HG03108 (cell line): ENCODE results near the gene CFAP92.
"Not testable (repeated sequence)": the region's sequence is repeated elsewhere in the genome, so short reads cannot be mapped to it uniquely, and the experiment has no call there.

ENCODE experiments used
- ATAC-seq: cut with Tn5 transposase; IDR thresholded peaks from one replicate; pipeline ENCODE4 v1.9.1; 2021; ENCODE audit warnings: moderate library complexity; ENCODE audit not compliant: unreplicated experiment

CFAP92 gene

GRCh38 chr3:128870347-128870746 is 123.5 kb downstream of the CFAP92 start:
- ATAC-seq, result no peak

GRCh38 chr3:128867200-128868125 is 126.4 kb downstream of the CFAP92 start:
- ATAC-seq, result no peak

DNA sequence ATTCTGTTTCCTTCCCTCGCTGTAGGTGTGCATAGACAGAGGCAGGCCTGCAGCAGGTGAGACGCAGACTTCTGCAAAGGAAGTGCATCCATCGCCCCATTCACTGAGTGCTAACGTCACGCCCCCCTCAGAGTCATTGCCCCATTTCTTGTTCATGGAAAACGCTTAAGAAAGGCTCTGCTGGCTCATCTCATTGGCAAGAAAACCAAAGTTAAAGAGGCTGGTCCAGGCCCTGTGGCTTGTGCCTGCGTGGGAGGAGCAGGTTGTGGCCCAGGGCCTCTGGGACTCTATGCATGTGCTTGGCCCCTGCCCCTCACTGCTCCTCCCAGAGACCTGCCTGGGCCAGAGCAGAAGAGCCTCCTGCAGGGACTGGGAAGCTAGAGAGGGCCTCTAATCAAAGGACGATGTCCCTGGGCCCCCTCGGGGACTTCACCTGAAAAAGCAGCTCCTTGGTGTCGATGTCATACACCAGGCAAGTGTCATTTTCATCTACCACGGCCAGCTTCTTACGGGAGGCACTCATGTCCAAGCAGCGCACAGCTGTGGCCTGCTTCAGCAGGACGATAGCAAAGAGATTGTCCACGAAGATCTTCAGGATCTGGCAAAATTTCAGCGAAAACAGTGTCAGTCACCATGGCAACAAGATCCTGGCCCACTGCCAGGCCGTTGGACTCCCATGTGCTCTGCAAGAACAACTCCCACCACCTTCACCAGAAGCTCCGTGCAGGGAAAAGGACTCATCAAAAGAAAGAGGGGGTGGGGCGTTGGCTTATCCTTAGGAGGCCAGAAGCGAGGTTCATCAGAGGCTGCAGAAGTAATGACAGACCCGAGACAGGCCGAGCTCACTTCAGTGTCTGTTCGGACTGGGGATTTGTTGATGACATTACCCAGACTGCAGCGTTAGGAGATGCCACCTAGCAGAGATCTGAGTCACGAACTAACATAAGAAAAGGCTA is 128.7 kb downstream of the CFAP92 start:
- ATAC-seq, result not testable (repeated sequence)

DNA sequence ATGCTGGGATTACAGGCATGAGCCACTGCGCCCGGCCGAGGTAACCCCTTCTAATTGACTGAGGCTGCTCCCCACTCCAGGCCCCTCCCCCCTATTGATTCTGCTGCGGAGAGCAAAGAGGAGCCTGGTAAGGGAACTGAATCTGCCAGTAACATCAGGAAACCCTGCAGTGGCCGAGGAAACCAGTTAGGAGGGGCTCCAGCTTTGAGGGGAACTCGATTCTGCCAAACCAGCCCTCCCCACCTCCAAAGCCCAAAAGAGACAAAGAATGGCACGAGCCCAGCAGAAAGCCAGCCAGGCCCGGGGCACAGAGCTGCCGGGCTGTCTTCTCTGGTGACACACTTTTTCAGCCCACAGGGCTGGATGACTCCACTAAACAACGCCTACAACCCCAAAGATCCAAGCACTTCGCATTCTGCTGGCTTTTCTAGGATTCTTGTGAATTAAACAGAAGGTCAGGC is 129.5 kb downstream of the CFAP92 start:
- no peak for ATAC-seq

DNA sequence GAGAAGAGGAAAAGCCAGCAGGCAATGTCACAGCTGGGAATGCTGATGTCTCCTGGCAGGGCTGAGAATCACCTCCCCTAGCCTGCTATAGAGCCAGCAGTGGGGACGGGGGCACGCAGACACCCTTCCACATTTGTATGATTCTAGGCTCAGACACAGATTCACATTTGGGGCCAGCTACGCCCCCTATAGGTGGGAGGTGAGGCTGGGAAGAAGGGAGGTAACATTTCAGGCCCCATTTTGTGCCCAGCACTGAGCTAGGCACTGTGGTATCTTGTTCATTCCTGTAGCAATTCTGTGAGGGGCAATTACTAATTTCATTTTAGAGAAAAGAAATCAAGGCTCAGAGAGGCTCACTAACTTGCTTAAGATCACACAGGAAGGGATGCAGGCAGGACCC is 130.3 kb downstream of the CFAP92 start:
- no peak for ATAC-seq

- ATAC-seq, result no peak
Measured at GRCh38 chr3:128861491-128861890, 132.4 kb downstream of the CFAP92 start.
